HEK293 (cell line): ENCODE results near the gene LRRC37A2.
"Not testable (repeated sequence)": the region's sequence is repeated elsewhere in the genome, so short reads cannot be mapped to it uniquely, and the experiment has no call there.

Experiments
- CTCF ChIP-seq: fragments of 450-650 bp; formaldehyde crosslinking; IDR thresholded peaks from 2 replicates; pipeline ENCODE4 v1.5.1; 2016; ENCODE audit warnings: missing biosample characterization, missing genetic modification characterization
- KLF1 ChIP-seq: fragments of 450-650 bp; formaldehyde crosslinking; IDR thresholded peaks from 2 replicates; pipeline ENCODE4 v1.5.1; 2016; ENCODE audit warnings: missing biosample characterization, missing genetic modification characterization
- ZFP41 ChIP-seq: fragments of 450-650 bp; formaldehyde crosslinking; IDR thresholded peaks from 2 replicates; pipeline ENCODE4 v1.5.1; 2016; ENCODE audit warnings: missing biosample characterization, missing genetic modification characterization, borderline replicate concordance
- ZNF148 ChIP-seq: fragments of 450-650 bp; formaldehyde crosslinking; IDR thresholded peaks from 2 replicates; pipeline ENCODE4 v1.5.0; 2017; ENCODE audit warnings: missing biosample characterization, missing genetic modification characterization, borderline replicate concordance
- ZNF155 ChIP-seq: fragments of 450-650 bp; formaldehyde crosslinking; IDR thresholded peaks from 2 replicates; pipeline ENCODE4 v1.5.1; 2016; ENCODE audit warnings: missing biosample characterization, missing genetic modification characterization
- ZNF169 ChIP-seq: fragments of 450-650 bp; formaldehyde crosslinking; IDR thresholded peaks from 2 replicates; pipeline ENCODE4 v1.5.1; 2016; ENCODE audit warnings: missing biosample characterization, missing genetic modification characterization
- ZNF23 ChIP-seq: fragments of 450-650 bp; formaldehyde crosslinking; IDR thresholded peaks from 2 replicates; pipeline ENCODE4 v1.5.1; 2016; ENCODE audit warnings: missing biosample characterization, missing genetic modification characterization, borderline replicate concordance
- ZNF362 ChIP-seq: fragments of 450-650 bp; formaldehyde crosslinking; IDR thresholded peaks from 2 replicates; pipeline ENCODE4 v1.5.1; 2016; ENCODE audit warnings: missing biosample characterization, missing genetic modification characterization
- ZNF423 ChIP-seq: fragments of 450-650 bp; formaldehyde crosslinking; IDR thresholded peaks from 2 replicates; pipeline ENCODE4 v1.5.1; 2016; ENCODE audit warnings: missing biosample characterization, missing genetic modification characterization
- ZNF580 ChIP-seq: fragments of 450-650 bp; formaldehyde crosslinking; IDR thresholded peaks from 2 replicates; pipeline ENCODE4 v1.5.1; 2016; ENCODE audit warnings: missing biosample characterization, missing genetic modification characterization
- ZNF600 ChIP-seq: fragments of 450-650 bp; formaldehyde crosslinking; IDR thresholded peaks from 2 replicates; pipeline ENCODE4 v1.5.1; 2016; ENCODE audit warnings: missing biosample characterization, missing genetic modification characterization

GRCh38 chr17:46478823-46479222 lies 33.4 kb upstream of the LRRC37A2 start:
- TF ChIP-seq ZNF362 (tag by site-specific recombination); ZFP41 (tag by site-specific recombination); ZNF580 (tag by site-specific recombination); ZNF169 (tag by site-specific recombination); CTCF; ZNF423 (tag by site-specific recombination); ZNF155; ZNF148 (tag by site-specific recombination); ZNF600 (tag by site-specific recombination); KLF1 (tag by site-specific recombination); ZNF23 (tag by site-specific recombination): not testable (repeated sequence)
